ENCODE results near the gene P2RY1. TPM values are rescaled to one million over a fixed set of nuclear protein-coding genes. Genes with fewer than 3 reads are reported as not detected.
"Not testable (repeated sequence)": the region's sequence is repeated elsewhere in the genome, so short reads cannot be mapped to it uniquely, and the experiment has no call there.

P2RY1 gene
- total RNA-seq, 1 experiment from 2014 or later, result 3.6 TPM

- DNase-seq (ENCODE audit: low read depth, low spot score), result no peak
- in situ Hi-C loops (cut with HindIII; ENCODE audit: low pct_unique_long_range_greater_than_20kb, low sequenced_read_pairs), result no loop called here
These were observed 1.8 kb upstream of the P2RY1 start for GRCh38 chr3:152833089-152833488.

DNA sequence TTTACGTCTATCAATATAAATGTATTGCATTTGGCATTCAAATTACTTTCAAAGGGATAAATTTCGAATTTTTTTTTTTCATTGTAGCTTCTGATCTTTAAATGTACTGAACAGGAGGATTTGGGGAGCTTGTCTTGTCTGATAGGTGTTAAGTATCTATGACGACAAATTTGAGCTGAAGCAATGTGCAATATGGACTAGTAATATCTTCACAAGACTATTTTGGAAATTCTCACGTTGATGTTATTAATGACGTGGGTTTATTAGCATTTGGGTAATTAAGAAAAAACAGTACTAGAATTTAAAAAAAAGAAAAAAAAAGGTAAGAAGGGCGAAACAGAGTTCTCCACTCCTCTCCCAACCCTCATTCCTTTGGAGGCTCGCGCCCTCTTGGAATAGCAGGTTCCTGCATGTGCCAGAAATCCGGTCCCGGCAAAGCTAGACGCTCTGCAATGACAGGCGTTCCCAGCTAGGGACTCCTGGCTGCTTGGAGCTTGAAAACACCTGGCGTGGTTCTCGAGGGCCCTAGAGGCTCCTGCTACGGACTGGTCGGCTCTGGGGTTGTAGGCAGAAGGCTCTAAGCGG, 648 bp upstream of the P2RY1 start:
- in situ Hi-C loops (cut with HindIII; ENCODE audit: low pct_unique_long_range_greater_than_20kb, low sequenced_read_pairs), result no loop called here

GRCh38 chr3:152835601-152836102, 721 bp downstream of the P2RY1 start:
- in situ Hi-C loops (cut with HindIII; ENCODE audit: low pct_unique_long_range_greater_than_20kb, low sequenced_read_pairs), result no loop called here
- DNase-seq (ENCODE audit: low read depth, low spot score), result peak; percentile 26

More for the DNA sequence above, 648 bp upstream of the P2RY1 start:
- no peak for DNase-seq (ENCODE audit: low read depth, low spot score)

- in situ Hi-C loops (cut with HindIII; ENCODE audit: low pct_unique_long_range_greater_than_20kb, low sequenced_read_pairs), result no loop called here
- DNase-seq (ENCODE audit: low read depth, low spot score), result no peak
These were observed 1.3 kb downstream of the P2RY1 start for GRCh38 chr3:152836269-152836668.

DNA sequence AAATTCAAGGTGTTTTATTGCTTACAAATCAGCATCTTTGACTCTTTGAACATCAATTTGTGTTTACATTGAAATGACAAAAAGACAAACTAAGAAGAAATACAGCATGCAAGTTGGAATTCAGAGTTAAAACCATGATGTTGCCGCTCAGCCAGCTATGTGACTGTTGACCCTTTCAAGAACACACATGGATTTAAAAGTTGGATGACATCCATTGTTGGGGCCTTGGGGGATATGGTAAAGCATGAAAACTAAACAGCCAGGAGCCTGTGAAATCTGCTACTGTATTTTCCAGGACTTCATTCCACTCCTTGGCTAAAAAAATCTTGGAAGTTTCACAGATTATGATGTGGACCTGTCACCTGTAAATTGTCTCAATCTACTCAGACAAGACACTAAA, 4.6 kb downstream of the P2RY1 start:
- in situ Hi-C loops (cut with HindIII; ENCODE audit: low pct_unique_long_range_greater_than_20kb, low sequenced_read_pairs), result no loop called here
- no peak for DNase-seq (ENCODE audit: low read depth, low spot score)

GRCh38 chr3:152841131-152841530, 6.2 kb downstream of the P2RY1 start:
- no peak for DNase-seq (ENCODE audit: low read depth, low spot score)

GRCh38 chr3:152842413-152842812, 7.5 kb downstream of the P2RY1 start:
- no peak for DNase-seq (ENCODE audit: low read depth, low spot score)
- in situ Hi-C loops (cut with HindIII; ENCODE audit: low pct_unique_long_range_greater_than_20kb, low sequenced_read_pairs), result no loop called here

More at GRCh38 chr3:152841131-152841530, 6.2 kb downstream of the P2RY1 start:
- in situ Hi-C loops (cut with HindIII; ENCODE audit: low pct_unique_long_range_greater_than_20kb, low sequenced_read_pairs), result no loop called here

DNA sequence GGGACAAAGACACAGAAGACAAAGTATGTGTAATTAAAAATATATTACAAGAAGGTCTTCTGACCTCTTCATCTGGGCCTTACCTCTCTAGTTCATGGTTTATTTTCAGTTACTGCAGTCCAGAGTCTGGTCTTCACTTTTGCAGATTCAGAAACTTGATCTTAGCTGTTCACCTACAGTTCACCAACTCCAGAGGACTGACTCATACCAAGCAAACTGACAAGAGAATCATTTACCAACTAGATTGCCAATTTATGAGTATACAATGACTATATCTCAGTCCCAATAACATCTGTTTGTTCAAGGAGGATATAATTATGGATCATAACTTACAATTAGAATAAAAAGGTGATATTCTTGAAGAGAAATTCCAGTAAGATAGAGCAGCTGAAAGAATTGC, 9.0 kb downstream of the P2RY1 start:
- in situ Hi-C loops (cut with HindIII; ENCODE audit: low pct_unique_long_range_greater_than_20kb, low sequenced_read_pairs), result no loop called here
- no peak for DNase-seq (ENCODE audit: low read depth, low spot score)

DNA sequence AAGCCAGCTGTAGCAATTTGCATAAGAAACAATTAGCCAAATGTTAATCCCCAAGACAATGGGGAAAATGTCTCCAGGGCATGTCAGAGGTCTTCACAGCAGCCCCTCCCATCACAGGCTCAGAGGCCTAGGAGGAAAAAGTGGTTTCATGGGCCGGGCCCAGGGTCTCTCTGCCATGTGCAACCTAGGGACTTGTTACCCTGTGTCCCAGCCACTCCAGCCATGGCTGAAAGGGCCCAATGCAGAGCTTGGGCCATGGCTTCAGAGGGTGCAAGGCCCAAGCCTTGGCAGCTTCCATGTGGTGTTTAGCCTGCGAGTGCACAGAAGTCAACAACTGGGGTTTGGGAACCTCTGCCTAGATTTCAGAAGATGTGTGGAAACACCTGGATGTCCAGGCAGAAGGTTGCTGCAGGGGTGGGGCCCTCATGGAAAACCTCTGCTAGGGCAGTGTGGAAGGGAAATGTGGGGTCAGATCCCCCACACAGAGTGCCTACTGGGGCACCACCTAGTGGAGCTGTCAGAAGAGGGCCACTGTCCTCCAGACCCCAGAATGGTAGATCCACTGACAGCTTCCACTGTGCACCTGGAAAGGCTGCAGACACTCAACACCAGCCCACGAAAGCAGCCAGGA, 11.8 kb downstream of the P2RY1 start:
- DNase-seq (ENCODE audit: low read depth, low spot score); in situ Hi-C loops (cut with HindIII; ENCODE audit: low pct_unique_long_range_greater_than_20kb, low sequenced_read_pairs): not testable (repeated sequence)

- DNase-seq (ENCODE audit: low read depth, low spot score); in situ Hi-C loops (cut with HindIII; ENCODE audit: low pct_unique_long_range_greater_than_20kb, low sequenced_read_pairs): not testable (repeated sequence)
These were observed 12.7 kb downstream of the P2RY1 start for GRCh38 chr3:152847599-152847998.

DNA sequence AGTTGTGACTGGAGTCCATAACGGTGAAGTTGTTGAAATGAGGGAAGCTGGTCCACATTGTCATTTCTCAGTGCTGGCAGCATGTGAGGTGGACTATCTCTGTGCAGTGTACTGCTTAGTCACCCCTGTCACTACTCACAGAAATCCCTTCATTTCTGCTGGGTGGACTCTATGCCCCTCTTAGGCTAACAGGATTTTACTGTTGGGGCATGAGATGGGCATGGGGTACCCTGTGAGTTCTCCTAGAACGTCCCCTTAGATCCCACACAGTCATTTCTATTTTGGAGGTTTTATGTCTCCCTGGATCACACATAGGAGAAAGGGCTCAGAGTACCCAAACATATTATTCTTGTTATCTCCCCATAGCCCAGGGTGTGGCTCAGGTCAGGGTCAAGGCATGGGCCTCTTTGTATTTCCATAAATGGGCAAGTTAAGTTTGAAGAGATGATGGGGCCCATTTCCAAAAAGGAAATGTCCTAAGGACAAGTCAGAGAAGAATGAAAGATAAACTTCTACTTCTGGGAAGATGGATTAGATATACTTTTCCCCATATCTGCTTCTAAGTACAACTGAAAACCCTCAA, 15.2 kb downstream of the P2RY1 start:
- in situ Hi-C loops (cut with HindIII; ENCODE audit: low pct_unique_long_range_greater_than_20kb, low sequenced_read_pairs), result no loop called here
- no peak for DNase-seq (ENCODE audit: low read depth, low spot score)

- no peak for DNase-seq (ENCODE audit: low read depth, low spot score)
- in situ Hi-C loops (cut with HindIII; ENCODE audit: low pct_unique_long_range_greater_than_20kb, low sequenced_read_pairs), result no loop called here
These were observed 18.3 kb downstream of the P2RY1 start for GRCh38 chr3:152853196-152853595.

DNA sequence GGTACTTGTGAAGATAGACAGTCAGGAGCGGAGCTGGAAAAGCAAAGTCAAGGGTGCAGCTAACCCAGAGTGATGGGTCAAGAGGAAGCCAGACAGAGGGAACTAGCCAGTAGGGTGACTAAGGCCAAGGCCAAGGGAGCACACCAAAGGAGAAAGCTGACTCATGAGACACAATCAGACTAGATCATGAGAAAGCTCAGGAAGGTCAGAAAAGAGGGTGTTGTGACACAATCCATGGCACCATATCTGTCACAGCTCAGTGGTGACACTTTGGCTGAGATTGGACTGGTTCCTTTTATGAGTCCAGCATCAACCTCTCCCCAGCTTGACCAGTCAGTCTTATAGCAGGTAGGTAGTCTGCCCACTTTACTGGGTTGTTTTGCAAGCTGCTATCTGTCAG, 22.2 kb downstream of the P2RY1 start:
- no peak for DNase-seq (ENCODE audit: low read depth, low spot score)
- in situ Hi-C loops (cut with HindIII; ENCODE audit: low pct_unique_long_range_greater_than_20kb, low sequenced_read_pairs), result no loop called here

GRCh38 chr3:152858170-152858800, 23.4 kb downstream of the P2RY1 start:
- in situ Hi-C loops (cut with HindIII; ENCODE audit: low pct_unique_long_range_greater_than_20kb, low sequenced_read_pairs), result no loop called here
- no peak for DNase-seq (ENCODE audit: low read depth, low spot score)

- no peak for DNase-seq (ENCODE audit: low read depth, low spot score)
- in situ Hi-C loops (cut with HindIII; ENCODE audit: low pct_unique_long_range_greater_than_20kb, low sequenced_read_pairs), result no loop called here
These were observed 25.8 kb downstream of the P2RY1 start for GRCh38 chr3:152860736-152861135.

DNA sequence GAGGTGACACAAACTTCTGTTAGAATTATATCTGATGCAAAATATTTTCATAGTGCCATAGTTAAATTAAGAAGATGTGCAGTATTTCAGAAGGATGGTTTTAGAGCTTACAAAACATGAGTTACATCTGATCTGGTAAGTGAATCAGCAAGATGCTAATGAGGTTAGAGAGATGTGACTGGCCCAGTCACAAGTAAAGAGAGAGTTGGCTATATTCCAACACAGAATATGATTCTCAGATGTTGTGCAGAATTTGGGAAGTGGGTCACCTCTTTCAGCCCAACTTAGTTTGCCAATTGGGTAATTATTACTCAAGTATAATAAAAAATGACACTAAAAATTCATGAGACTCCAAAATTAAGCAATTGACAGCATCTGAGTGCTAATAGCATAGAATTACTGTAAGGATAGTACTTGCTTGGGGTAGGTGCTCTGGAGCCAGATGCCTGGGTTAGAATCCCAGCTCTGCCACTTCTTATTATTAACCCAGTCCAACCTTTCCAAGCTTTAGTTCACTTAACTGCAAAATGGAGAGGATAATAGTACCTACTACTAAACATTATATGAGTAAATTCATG, 30.8 kb downstream of the P2RY1 start:
- no peak for DNase-seq (ENCODE audit: low read depth, low spot score)
- in situ Hi-C loops (cut with HindIII; ENCODE audit: low pct_unique_long_range_greater_than_20kb, low sequenced_read_pairs), result no loop called here

DNA sequence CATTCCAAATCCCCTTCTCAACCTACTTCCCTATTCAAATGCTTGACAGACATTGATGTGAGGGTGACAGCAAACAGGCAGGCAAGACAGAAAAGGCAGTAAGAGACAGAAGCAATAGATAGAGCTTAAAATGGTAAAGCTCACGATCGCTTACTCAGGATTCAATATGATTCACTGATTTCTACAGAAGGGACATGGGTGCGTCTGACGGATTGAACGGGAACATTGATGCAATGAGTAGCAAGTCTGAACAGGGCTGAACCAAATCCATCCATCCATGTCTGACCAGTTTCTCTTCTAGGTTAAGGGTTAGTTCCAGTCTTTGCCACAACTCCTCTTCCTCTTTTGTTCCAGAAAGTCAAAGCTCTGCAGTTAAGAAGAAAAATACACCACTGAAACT, 35.1 kb downstream of the P2RY1 start:
- in situ Hi-C loops (cut with HindIII; ENCODE audit: low pct_unique_long_range_greater_than_20kb, low sequenced_read_pairs), result no loop called here
- no peak for DNase-seq (ENCODE audit: low read depth, low spot score)

DNA sequence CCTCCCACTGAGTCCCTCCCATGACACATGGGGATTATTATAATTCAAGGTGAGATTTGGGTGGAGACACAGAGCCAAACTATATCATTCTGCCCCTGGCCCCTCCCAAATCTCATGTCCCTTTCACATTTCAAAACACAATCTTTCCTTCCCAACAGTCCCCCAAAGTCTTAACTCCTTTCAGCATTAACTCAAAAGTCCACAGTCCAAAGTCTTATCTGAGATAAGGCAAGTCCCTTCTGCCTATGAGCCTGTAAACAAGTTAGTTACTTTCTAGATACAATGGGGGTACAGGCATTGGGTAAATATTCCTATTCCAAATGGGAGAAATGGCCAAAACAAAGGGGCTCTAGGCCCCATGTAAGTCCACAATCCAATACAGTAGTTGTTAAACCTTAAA, 38.4 kb downstream of the P2RY1 start:
- in situ Hi-C loops (cut with HindIII; ENCODE audit: low pct_unique_long_range_greater_than_20kb, low sequenced_read_pairs); DNase-seq (ENCODE audit: low read depth, low spot score): not testable (repeated sequence)

All from SK-MEL-5 (cell line).